HepG2 (cell line): ENCODE measurements around the gene TXNL4A. TPM values are rescaled to one million over a fixed set of nuclear protein-coding genes. Genes with fewer than 3 reads are reported as not detected.
A peak's percentile ranks its signal among the peaks of the same experiment; 100 is the strongest.

Source experiments
- ATF7 ChIP-seq, 2 experiments: fragments of 450-650 bp in 1 of 2; sonication (generic) in 1 of 2; formaldehyde crosslinking in 1 of 2; IDR thresholded peaks; 2 replicates each; pipeline versions ENCODE4 v1.4.0 to v1.6.1; 2016 to 2020; ENCODE audit warnings: antibody characterized with exemption in 1 of 2, mild to moderate bottlenecking in 1 of 2, missing genetic modification reagents in 1 of 2
- FOXC1 ChIP-seq: sonication (generic); formaldehyde crosslinking; IDR thresholded peaks from 2 replicates; pipeline ENCODE4 v1.8.0; 2022; ENCODE audit warnings: mild to moderate bottlenecking, missing genetic modification reagents, borderline replicate concordance
- HMGA1 ChIP-seq: sonication (generic); formaldehyde crosslinking; conservative IDR thresholded peaks from 2 replicates; pipeline ENCODE4 v1.4.0; 2020; ENCODE audit warnings: missing genetic modification reagents
- KMT2A ChIP-seq: sonication (generic); formaldehyde crosslinking; IDR thresholded peaks from 2 replicates; pipeline ENCODE4 v1.4.0; 2020; ENCODE audit warnings: missing genetic modification reagents
- MED8 ChIP-seq: sonication (generic); formaldehyde crosslinking; IDR thresholded peaks from 2 replicates; pipeline ENCODE4 v1.8.1; 2023; ENCODE audit warnings: mild to moderate bottlenecking, missing genetic modification reagents; ENCODE audit not compliant: insufficient replicate concordance
- MTA1 ChIP-seq: sonication (generic); formaldehyde crosslinking; IDR thresholded peaks from 2 replicates; pipeline ENCODE4 v1.4.0; 2020; ENCODE audit warnings: missing genetic modification reagents, mild to moderate bottlenecking, borderline replicate concordance
- SALL1 ChIP-seq: sonication (generic); formaldehyde crosslinking; IDR thresholded peaks from 2 replicates; pipeline ENCODE4 v1.8.0; 2022; ENCODE audit warnings: mild to moderate bottlenecking, missing genetic modification reagents
- ZBTB43 ChIP-seq: sonication (generic); formaldehyde crosslinking; conservative IDR thresholded peaks from 2 replicates; pipeline ENCODE4 v1.4.0; 2020; ENCODE audit warnings: missing genetic modification reagents
- ZNF142 ChIP-seq: sonication (generic); formaldehyde crosslinking; IDR thresholded peaks from 2 replicates; pipeline ENCODE4 v1.4.0; 2020; ENCODE audit warnings: missing genetic modification reagents
- ZNF589 ChIP-seq: sonication (generic); formaldehyde crosslinking; conservative IDR thresholded peaks from 2 replicates; pipeline ENCODE4 v1.8.0; 2022; ENCODE audit warnings: mild to moderate bottlenecking, moderate library complexity, missing genetic modification reagents
- ZNF780A ChIP-seq: sonication (generic); formaldehyde crosslinking; IDR thresholded peaks from 2 replicates; pipeline ENCODE4 v1.8.0; 2022; ENCODE audit warnings: mild to moderate bottlenecking, missing genetic modification reagents, moderate library complexity
- ZNF839 ChIP-seq: sonication (generic); formaldehyde crosslinking; IDR thresholded peaks from 2 replicates; pipeline ENCODE4 v1.4.0; 2020; ENCODE audit warnings: missing genetic modification reagents, mild to moderate bottlenecking, borderline replicate concordance
- polyA plus RNA-seq, 8 experiments: library from polyadenylated mRNA; depleted of rRNA in 3 of 8; stranded (reverse) in 7 of 8; unstranded in 1 of 8; fragments of >200 nt; fragmentation: Illumina TruSeq in 4 of 8; extraction: Trizol in 4 of 8; gene quantifications; 2 replicates each; pipeline versions ENCODE4 v1.2.1 to v1.2.3, GENCODE V29; 2011 to 2016; ENCODE audit warnings: low read depth in 4 of 8, missing spikeins in 1 of 8, mixed read lengths in 1 of 8; ENCODE audit not compliant: insufficient read depth in 1 of 8
- total RNA-seq, 5 experiments: library from RNA; depleted of rRNA; stranded (reverse); fragments of >200 nt; fragmentation: Illumina TruSeq; extraction: Trizol; gene quantifications; 2 replicates each; pipeline ENCODE4 v1.2.3, GENCODE V29; 2016; ENCODE audit warnings: low read depth in 1 of 5
- TF ChIP-seq, protein P1 (sequence below): IDR thresholded peaks from 2 replicates; pipeline ENCODE4 v1.6.1; 2016; ENCODE audit warnings: missing compliant biosample characterization, missing genetic modification reagents, borderline replicate concordance
- TF ChIP-seq, protein P2 (sequence below): sonication (generic); formaldehyde crosslinking; IDR thresholded peaks from 2 replicates; pipeline ENCODE4 v1.5.0; 2020; ENCODE audit warnings: missing genetic modification reagents
- TF ChIP-seq, protein P3 (sequence below): sonication (generic); formaldehyde crosslinking; IDR thresholded peaks from 2 replicates; pipeline ENCODE4; 2020; ENCODE audit warnings: missing genetic modification reagents, mild to moderate bottlenecking, borderline replicate concordance

The TXNL4A gene
- total and polyA plus RNA-seq, 2 of the 13 experiments (the other 11 are each of a cell fraction or from before 2014, with no cell fraction given) = 172 to 202 TPM

GRCh38 chr18:80034068-80034851 lies 45.9 kb upstream of the TXNL4A start, which contains the start of gene RBFA (continued):
- TF ChIP-seq, protein P1, sequence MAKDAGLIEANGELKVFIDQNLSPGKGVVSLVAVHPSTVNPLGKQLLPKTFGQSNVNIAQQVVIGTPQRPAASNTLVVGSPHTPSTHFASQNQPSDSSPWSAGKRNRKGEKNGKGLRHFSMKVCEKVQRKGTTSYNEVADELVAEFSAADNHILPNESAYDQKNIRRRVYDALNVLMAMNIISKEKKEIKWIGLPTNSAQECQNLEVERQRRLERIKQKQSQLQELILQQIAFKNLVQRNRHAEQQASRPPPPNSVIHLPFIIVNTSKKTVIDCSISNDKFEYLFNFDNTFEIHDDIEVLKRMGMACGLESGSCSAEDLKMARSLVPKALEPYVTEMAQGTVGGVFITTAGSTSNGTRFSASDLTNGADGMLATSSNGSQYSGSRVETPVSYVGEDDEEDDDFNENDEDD = peak; percentile 81; the same call in 1 of the 2 replicates
- TF ChIP-seq FOXC1 (CRISPR knock-in tag) (peak; percentile 75; the same call in 1 of the 2 replicates), ZNF839 (CRISPR knock-in tag) (peak; percentile 88; the same call in 1 of the 2 replicates), HMGA1 (CRISPR knock-in tag) (no peak), ZNF780A (CRISPR knock-in tag) (no peak; the same call in 1 of the 2 replicates), MTA1 (CRISPR knock-in tag) (peak; percentile 77), ATF7 (IDR thresholded peaks at IDR 0.05) (no peak), ATF7 (CRISPR knock-in tag; IDR thresholded peaks at IDR 0.05) (peak; percentile 69; the same call in 1 of the 2 replicates), ZNF142 (peak; percentile 90), ZNF589 (CRISPR knock-in tag) (no peak), ZBTB43 (CRISPR knock-in tag) (peak; percentile 64; the same call in 1 of the 2 replicates), SALL1 (CRISPR knock-in tag) (peak; percentile 85), KMT2A (CRISPR knock-in tag) (peak; percentile 64), MED8 (CRISPR knock-in tag) (no peak)
- TF ChIP-seq, protein P2, sequence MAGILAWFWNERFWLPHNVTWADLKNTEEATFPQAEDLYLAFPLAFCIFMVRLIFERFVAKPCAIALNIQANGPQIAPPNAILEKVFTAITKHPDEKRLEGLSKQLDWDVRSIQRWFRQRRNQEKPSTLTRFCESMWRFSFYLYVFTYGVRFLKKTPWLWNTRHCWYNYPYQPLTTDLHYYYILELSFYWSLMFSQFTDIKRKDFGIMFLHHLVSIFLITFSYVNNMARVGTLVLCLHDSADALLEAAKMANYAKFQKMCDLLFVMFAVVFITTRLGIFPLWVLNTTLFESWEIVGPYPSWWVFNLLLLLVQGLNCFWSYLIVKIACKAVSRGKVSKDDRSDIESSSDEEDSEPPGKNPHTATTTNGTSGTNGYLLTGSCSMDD (CRISPR knock-in tag) = peak; percentile 74; the same call in 1 of the 2 replicates
- TF ChIP-seq, protein P3, sequence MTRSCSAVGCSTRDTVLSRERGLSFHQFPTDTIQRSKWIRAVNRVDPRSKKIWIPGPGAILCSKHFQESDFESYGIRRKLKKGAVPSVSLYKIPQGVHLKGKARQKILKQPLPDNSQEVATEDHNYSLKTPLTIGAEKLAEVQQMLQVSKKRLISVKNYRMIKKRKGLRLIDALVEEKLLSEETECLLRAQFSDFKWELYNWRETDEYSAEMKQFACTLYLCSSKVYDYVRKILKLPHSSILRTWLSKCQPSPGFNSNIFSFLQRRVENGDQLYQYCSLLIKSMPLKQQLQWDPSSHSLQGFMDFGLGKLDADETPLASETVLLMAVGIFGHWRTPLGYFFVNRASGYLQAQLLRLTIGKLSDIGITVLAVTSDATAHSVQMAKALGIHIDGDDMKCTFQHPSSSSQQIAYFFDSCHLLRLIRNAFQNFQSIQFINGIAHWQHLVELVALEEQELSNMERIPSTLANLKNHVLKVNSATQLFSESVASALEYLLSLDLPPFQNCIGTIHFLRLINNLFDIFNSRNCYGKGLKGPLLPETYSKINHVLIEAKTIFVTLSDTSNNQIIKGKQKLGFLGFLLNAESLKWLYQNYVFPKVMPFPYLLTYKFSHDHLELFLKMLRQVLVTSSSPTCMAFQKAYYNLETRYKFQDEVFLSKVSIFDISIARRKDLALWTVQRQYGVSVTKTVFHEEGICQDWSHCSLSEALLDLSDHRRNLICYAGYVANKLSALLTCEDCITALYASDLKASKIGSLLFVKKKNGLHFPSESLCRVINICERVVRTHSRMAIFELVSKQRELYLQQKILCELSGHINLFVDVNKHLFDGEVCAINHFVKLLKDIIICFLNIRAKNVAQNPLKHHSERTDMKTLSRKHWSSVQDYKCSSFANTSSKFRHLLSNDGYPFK (CRISPR knock-in tag) = no peak; the same call in 1 of the 2 replicates
